ENCODE measurements around the gene SLC22A16. TPM values are rescaled to one million over a fixed set of nuclear protein-coding genes. Genes with fewer than 3 reads are reported as not detected.

The SLC22A16 gene
- total and polyA plus RNA-seq, 2 of the 13 experiments (the other 11 are each of a cell fraction or from before 2014, with no cell fraction given): 0.04 TPM; not detected in 1

- no peak for TF ChIP-seq ZNF383 (CRISPR knock-in tag; IDR thresholded peaks at IDR 0.05; ENCODE audit: borderline replicate concordance)
- no peak for TF ChIP-seq PLRG1 (conservative IDR thresholded peaks at IDR 0.05)
- no peak for TF ChIP-seq ZNF432 (CRISPR knock-in tag; IDR thresholded peaks at IDR 0.05; ENCODE audit: borderline replicate concordance)
- peak; percentile 99 for TF ChIP-seq ZBTB40 (IDR thresholded peaks at IDR 0.05)
- peak; percentile 100 for TF ChIP-seq ZBTB40 (CRISPR knock-in tag; IDR thresholded peaks at IDR 0.05)
- TF ChIP-seq AHR (CRISPR knock-in tag; IDR thresholded peaks at IDR 0.05): no peak
- TF ChIP-seq FOSL2 (CRISPR knock-in tag; IDR thresholded peaks at IDR 0.05): peak; percentile 19; the same call in 1 of the 2 replicates
- TF ChIP-seq SOX6 (IDR thresholded peaks at IDR 0.05): no peak
- TF ChIP-seq SOX6 (CRISPR knock-in tag; IDR thresholded peaks at IDR 0.05): peak; percentile 88
- TF ChIP-seq ZNF367 (CRISPR knock-in tag; IDR thresholded peaks at IDR 0.05; ENCODE audit: borderline replicate concordance): no peak
- no peak for TF ChIP-seq ZBTB7A (CRISPR knock-in tag; IDR thresholded peaks at IDR 0.05)
- TF ChIP-seq SKI (IDR thresholded peaks at IDR 0.05; ENCODE audit: partially characterized antibody): peak; percentile 29
- peak; percentile 53 for TF ChIP-seq TBL1XR1 (IDR thresholded peaks at IDR 0.05; ENCODE audit: borderline replicate concordance, low read length, partially characterized antibody)
- no peak for TF ChIP-seq SRSF1 (optimal IDR thresholded peaks at IDR 0.05; ENCODE audit: low read depth, low read length)
- TF ChIP-seq ZNF20 (CRISPR knock-in tag; IDR thresholded peaks at IDR 0.05): no peak
- TF ChIP-seq SRF (IDR thresholded peaks at IDR 0.05; ENCODE audit: low read depth, low read length): peak; percentile 84
- TF ChIP-seq ZBTB7B (CRISPR knock-in tag; IDR thresholded peaks at IDR 0.05): no peak
- no peak for TF ChIP-seq TFDP1 (CRISPR knock-in tag; IDR thresholded peaks at IDR 0.05; ENCODE audit: borderline replicate concordance)
- TF ChIP-seq HNF4G (IDR thresholded peaks at IDR 0.05; ENCODE audit: borderline replicate concordance, low read depth, low read length): peak; percentile 65
- TF ChIP-seq HNF4G (CRISPR knock-in tag; IDR thresholded peaks at IDR 0.05; ENCODE audit: borderline replicate concordance, low read depth): peak; percentile 25; the same call in 1 of the 2 replicates
- peak; percentile 72 for TF ChIP-seq FOXP4 (CRISPR knock-in tag; IDR thresholded peaks at IDR 0.05)
These were observed 91.0 kb downstream of the SLC22A16 start (continued) for GRCh38 chr6:110385458-110385863.

All from HepG2 (cell line).